A549 treated with dexamethasone at 1 μM for 4 hours (cell line): ENCODE data around the gene FAM228B. TPM values are rescaled to one million over a fixed set of nuclear protein-coding genes. Genes with fewer than 3 reads are reported as not detected.

ENCODE experiments used
- total RNA-seq: library from RNA; stranded (reverse); fragments of 200-300 nt; extraction: Qiagen RNA extraction; gene quantifications from 5 replicates; pipeline ENCODE4 v1.2.3, GENCODE V29; 2022

The FAM228B gene
- total RNA-seq: 1.5 to 2.5 TPM (median 2.4 TPM) in 5 replicates

DNA sequence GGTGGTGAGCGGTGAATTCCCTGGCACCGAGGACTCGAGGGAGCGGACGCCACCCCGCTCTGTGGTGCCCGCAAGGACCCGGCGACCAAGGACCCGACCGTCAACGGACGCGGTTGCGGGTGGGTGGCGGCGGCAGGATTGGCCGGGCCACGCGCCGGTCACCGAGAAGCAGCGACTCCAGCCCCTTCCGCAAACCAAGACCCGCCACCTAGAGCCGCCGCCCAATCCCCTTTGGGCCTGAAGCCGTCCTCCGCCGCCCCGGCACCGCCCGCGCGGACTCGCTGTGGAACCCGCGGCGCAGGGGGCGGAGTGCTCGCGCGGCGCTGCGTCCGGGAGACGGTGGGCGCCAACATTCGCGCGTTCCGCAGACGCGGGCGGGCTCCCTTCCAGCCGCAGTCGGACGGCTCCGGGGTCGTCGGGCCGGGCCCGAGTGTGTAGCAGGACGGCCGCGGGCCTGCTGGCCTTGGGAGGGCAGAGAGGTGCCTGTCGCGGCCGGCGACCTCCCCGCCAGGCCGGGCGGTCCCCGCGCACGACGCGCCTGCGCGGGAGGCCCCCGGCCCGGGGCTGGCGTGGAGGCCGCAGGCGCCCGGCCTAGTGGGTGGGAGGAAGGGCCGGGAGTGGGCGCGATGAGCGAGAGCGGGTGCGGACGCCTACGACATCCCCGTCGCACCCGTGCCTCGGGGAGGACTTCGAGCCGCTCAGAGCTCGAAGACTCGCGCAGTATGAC lies at the start of gene FAM228B, which contains the start of gene PFN4:
Gene FAM228B, plus strand, starts transcription at position 275 of the 727 bp plus-strand sequence. CDS start 893 bp downstream, outside the sequence.
Gene PFN4, minus strand, starts transcription at position 140 of the 727 bp plus-strand sequence. CDS start 799 bp downstream, outside the sequence.

DNA sequence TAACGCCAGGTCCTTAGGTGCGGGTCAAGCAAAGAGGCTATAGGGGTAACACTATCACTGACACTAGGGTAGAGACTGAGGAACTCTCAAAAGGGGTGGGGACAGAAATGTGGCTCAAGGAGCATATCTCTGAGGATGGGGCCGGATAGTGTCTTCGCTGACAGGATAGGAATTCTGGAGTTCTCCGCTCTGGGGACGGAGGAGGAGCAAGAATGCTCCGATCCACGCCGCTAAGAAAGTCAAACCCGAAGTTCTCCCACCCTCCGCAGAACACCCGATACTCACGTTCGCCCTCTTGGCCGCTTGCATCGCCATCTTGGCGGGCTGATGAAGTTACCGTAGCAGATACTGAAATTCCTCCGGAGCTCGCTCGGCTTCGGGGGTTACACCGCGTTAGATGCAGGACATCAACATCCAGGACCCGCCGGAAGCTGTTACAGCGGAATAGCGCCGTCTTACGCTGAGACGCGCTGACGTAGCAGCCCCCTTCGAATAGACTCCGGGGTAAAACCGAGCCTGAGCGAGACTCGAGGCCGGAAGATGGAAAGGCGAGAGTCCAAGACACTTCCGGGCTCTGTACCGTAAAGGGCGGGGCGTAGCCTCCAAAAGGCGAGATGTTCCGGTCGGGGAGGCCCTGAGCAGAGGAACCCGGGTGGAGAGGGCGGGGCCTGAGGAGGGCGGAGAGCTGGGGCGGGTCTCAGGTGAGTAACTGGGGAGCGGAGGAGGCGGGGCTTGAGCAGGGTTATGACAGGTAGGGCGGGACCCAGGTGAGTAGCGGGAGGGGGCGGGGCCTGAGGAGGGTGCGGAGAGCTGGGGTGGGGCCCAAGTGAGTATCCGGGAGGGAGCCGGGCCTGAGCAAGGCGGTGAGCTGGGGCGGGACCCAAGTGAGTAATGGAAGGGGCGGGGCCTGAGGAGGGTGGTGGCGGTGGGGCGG lies 47.1 kb upstream of the FAM228B start, which contains the start of gene SF3B6:
Gene SF3B6, minus strand, starts transcription at position 412 of the 934 bp plus-strand sequence. Its CDS starts 97 bp downstream, at position 315.

DNA sequence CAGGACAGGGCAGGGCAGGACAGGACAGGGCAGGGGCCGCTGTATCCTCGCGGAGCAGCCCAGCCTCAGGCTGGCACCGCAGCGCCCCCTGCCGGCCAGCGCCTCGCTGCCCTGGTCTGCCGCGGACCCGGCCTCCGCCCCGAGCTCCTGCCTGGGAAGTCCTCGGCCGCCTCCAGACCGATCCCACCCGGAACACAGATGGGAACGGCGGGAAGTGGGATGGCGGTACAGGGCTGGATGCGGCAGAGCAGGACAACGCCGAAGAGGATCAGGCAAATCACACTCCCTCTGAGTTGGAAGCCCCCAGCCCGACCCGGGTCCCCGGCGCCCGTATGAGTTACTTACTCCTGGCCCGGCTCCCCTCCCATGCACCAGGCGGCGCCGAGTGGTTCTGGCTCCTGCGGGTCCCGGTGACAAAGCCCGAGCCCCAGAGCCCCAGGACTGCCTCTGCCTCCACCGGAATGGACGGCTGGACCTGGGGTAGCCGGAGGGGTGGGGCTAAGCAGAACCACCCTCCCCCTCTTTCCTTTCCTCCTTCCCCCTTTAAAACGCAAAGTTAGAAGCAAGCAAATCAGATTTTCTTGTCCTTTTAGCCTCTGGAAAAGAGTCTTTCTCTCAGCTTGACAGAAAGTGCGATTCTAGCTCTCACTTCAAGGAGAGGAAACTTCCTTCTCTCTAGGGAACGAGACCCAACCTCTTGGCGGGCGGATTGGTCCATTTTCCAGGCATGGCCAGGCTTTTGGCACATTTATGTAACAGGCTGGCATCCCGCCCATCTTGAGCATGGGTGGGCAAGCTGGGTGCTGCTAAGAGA lies 38.7 kb upstream of the FAM228B start, which contains the start of gene TP53I3:
Gene TP53I3, minus strand, starts transcription at position 449 of the 814 bp plus-strand sequence. CDS start 508 bp downstream, outside the sequence.

DNA sequence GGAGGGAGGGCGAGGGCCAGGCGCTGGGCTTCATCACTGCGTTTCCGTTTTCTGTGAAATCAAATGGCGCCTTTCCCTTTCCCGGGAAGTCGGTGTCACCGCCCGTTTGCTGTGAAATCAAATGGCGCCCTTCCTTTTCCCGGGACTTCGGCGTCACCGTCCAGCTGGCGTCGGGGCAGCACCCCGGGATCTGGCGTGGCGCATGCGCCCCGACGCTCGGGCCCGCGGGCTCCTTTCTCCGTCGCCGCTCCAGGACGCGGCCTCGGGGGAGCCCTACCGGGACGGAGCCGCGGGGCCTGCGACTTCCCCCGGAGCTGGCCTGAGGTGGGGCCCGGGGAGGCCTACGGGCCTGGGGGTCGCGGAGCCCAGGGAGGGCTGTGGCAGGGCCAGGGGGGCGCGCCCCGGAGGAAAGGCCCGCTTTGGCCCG lies 51.6 kb downstream of the FAM228B start, which contains the start of gene FAM228A:
Gene FAM228A, plus strand, starts transcription at position 203 of the 427 bp plus-strand sequence. CDS start 428 bp downstream, outside the sequence.

Other genes with a start within 250 kb of the FAM228B start
- 6.2 to 8.8 TPM (median 7.7 TPM) in 5 replicates for gene ATAD2B, start 196.3 kb upstream of the FAM228B start, total RNA-seq
- gene UBXN2A, start 183.0 kb upstream of the FAM228B start, total RNA-seq: 20.2 to 26.6 TPM (median 24.2 TPM) in 5 replicates
- gene MFSD2B, start 113.4 kb upstream of the FAM228B start, total RNA-seq: 0.44 to 0.80 TPM (median 0.68 TPM) in 5 replicates
- gene WDCP, start 76.1 kb upstream of the FAM228B start, total RNA-seq: 12.2 to 15.9 TPM (median 14.1 TPM) in 5 replicates
- 11.6 to 11.9 TPM (median 11.8 TPM) in 5 replicates for gene FKBP1B, start 73.7 kb upstream of the FAM228B start, total RNA-seq
- gene SF3B6, start 47.1 kb upstream of the FAM228B start, total RNA-seq: 167 to 232 TPM (median 180 TPM) in 5 replicates
- gene TP53I3, start 38.6 kb upstream of the FAM228B start, total RNA-seq: 263 to 323 TPM (median 281 TPM) in 5 replicates
- 1.2 to 1.8 TPM (median 1.4 TPM) in 5 replicates for gene PFN4, start 135 bp upstream of the FAM228B start, total RNA-seq
- not detected in 5 replicates for gene FAM228A, start 51.6 kb downstream of the FAM228B start, total RNA-seq
- gene ITSN2, start 237.1 kb downstream of the FAM228B start, total RNA-seq: 17.7 to 29.0 TPM (median 24.0 TPM) in 5 replicates